Measurements from ENCODE around the gene RPS2. TPM values are rescaled to one million over a fixed set of nuclear protein-coding genes. Genes with fewer than 3 reads are reported as not detected.

RPS2 gene
- total RNA-seq, 2 experiments from 2014 or later, result 3,604 to 3,755 TPM

DNA sequence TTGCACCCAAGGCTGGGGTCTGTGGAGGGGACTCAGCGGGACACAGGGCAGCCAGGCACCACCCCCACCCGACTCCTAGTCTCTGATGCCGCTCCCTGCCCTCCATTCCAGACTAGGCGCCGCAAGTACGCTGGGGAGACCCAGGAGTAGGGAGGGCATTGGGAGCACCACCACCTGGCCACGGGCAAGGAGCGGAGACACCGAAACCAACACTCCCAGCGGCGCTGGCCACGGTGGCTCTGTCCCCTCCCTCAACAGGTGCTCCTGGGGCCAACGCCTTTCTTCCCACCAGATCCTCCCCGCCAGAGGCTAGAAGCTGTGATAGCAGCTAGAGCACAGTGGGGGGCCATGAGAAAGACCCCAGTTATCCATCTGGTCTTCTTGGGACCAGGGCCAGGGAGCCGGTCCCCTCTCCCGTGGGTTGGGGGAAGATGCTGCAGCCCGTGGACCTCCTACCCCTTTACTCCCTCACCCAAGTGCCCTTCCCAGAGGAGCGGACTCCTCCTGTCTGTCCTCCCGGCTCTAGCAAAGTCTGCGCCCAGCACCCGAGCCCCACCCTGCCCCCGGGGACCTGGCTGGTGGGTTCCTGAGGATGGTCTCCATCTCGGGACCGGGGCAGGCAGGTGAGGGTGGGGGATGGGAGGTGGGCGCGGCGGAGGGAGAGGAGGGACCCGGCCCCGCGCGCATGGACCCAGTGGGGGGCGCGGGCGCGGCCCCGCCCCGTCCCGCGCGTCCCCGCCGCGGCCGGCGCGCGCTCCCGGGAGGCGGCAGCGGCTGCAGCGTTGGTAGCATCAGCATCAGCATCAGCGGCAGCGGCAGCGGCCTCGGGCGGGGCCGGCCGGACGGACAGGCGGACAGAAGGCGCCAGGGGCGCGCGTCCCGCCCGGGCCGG is 24.8 kb upstream of the RPS2 start, which contains the start of gene SYNGR3:
Gene SYNGR3, plus strand, starts transcription at position 762 of the 892 bp plus-strand sequence. CDS start 133 bp downstream, outside the sequence.
- intact Hi-C loops (cut with DNase I, micrococcal nuclease), result loop anchor here in 1 of 2 experiments (5.0 kb wide), 1 partner anchor 47 kb away; the partner anchor contains the start of gene MSRB1
- H3K27ac ChIP-seq (ENCODE audit: low read depth in 1 of 2, low read length in 2 of 2), result no peak within 1 kb of the TSS
- ATAC-seq (ENCODE audit: poor library complexity), result no peak
- peaks cover 36% of the 10 kb centered on the region for H3K4me1 Mint-ChIP-seq (ENCODE audit: low read depth)
- peaks cover 12% of the 10 kb centered on the region for H3K36me3 ChIP-seq (ENCODE audit: insufficient read depth, low read length)
- H3K27me3 Mint-ChIP-seq, result peaks cover 26% of the 10 kb centered on the region
- ChIA-PET CTCF (interaction anchor here (1.3 kb wide), 1 partner anchor 14 kb away, joined by 5 read pairs; no protein-coding TSS in a partner anchor), POLR2A (interaction anchor here (1.3 to 5.1 kb wide), 3 partner anchors 18 to 165 kb away, joined by 4 to 27 read pairs (median 12); partner anchors contain the start of genes RPS2, TBL3 and TRAF7)
- peaks cover 0 to 18% of the 10 kb centered on the region in 2 experiments for H3K9me3 ChIP-seq (ENCODE audit: control insufficient read depth in 1 of 2, insufficient read depth in 1 of 2, low read length in 2 of 2)
- TF ChIP-seq, protein P1, sequence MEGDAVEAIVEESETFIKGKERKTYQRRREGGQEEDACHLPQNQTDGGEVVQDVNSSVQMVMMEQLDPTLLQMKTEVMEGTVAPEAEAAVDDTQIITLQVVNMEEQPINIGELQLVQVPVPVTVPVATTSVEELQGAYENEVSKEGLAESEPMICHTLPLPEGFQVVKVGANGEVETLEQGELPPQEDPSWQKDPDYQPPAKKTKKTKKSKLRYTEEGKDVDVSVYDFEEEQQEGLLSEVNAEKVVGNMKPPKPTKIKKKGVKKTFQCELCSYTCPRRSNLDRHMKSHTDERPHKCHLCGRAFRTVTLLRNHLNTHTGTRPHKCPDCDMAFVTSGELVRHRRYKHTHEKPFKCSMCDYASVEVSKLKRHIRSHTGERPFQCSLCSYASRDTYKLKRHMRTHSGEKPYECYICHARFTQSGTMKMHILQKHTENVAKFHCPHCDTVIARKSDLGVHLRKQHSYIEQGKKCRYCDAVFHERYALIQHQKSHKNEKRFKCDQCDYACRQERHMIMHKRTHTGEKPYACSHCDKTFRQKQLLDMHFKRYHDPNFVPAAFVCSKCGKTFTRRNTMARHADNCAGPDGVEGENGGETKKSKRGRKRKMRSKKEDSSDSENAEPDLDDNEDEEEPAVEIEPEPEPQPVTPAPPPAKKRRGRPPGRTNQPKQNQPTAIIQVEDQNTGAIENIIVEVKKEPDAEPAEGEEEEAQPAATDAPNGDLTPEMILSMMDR (IDR thresholded peaks at IDR 0.05), result no peak
- DNase-seq, result peak in 1 of 14 experiments; percentile 43
- H3K36me3 Mint-ChIP-seq (ENCODE audit: low read depth), result peaks cover 20% of the 10 kb centered on the region
- peaks cover 13 to 15% of the 10 kb centered on the region in 2 experiments for H3K27me3 ChIP-seq (ENCODE audit: control insufficient read depth in 1 of 2, insufficient read depth in 2 of 2, low read length in 2 of 2)
- no peaks in the 10 kb centered on the region for H3K9me3 Mint-ChIP-seq
- H3K4me1 ChIP-seq (ENCODE audit: insufficient read depth, low read length), result peaks cover 40% of the 10 kb centered on the region
- peak within 1 kb of the TSS; percentile 81 for H3K4me3 Mint-ChIP-seq
- H3K4me3 ChIP-seq (ENCODE audit: low read length), result peak within 1 kb of the TSS; percentile 55
- H3K27ac Mint-ChIP-seq, result peak within 1 kb of the TSS; percentile 79

DNA sequence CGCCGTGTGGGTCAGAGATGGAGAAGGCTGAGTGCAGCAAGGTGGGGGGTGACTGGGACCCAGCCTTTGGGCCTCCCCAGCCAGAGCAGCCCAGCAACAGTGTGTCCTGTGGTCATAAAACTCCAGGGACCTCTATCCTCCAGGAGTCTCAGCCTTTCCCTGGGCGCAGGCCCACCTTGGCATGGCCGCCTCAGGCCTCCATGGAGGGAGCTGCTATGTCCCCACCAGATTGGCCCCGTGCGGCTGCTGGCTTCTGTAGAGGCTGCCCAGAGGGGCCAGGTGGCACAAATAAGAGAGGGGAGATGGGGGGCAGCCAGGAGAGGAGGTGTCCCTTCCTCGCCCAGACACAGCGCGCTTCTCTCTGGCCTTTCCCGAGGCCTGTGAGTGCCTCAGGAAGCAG is 22.6 kb upstream of the RPS2 start:
- H3K4me1 Mint-ChIP-seq (ENCODE audit: low read depth), result peaks cover 40% of the 10 kb centered on the region
- intact Hi-C loops (cut with DNase I, micrococcal nuclease), result no loop called here
- no peaks in the 10 kb centered on the region for H3K9me3 Mint-ChIP-seq
- Histone ChIP-seq H3K27ac (ENCODE audit: low read depth in 1 of 2, low read length in 2 of 2) (no peak overlapping the region), H3K36me3 (ENCODE audit: insufficient read depth, low read length) (peaks cover 12% of the 10 kb centered on the region), H3K4me1 (ENCODE audit: insufficient read depth, low read length) (peaks cover 54% of the 10 kb centered on the region), H3K27me3 (ENCODE audit: control insufficient read depth in 1 of 2, insufficient read depth in 2 of 2, low read length in 2 of 2) (peaks cover 14 to 18% of the 10 kb centered on the region in 2 experiments), H3K9me3 (ENCODE audit: control insufficient read depth in 1 of 2, insufficient read depth in 1 of 2, low read length in 2 of 2) (peaks cover 0 to 9% of the 10 kb centered on the region in 2 experiments), H3K4me3 (ENCODE audit: low read length) (no peak overlapping the region)
- peaks cover 20% of the 10 kb centered on the region for H3K36me3 Mint-ChIP-seq (ENCODE audit: low read depth)
- no peak for ATAC-seq (ENCODE audit: poor library complexity)
- H3K27ac Mint-ChIP-seq, result no peak overlapping the region
- H3K27me3 Mint-ChIP-seq, result peaks cover 37% of the 10 kb centered on the region
- no peak for DNase-seq
- peak overlapping the region; percentile 70 for H3K4me3 Mint-ChIP-seq
- CTCF ChIA-PET, result no interaction called here
- POLR2A ChIA-PET, result interaction anchor here (2.7 kb wide), 1 partner anchor 23 kb away, joined by 12 read pairs; the partner anchor contains the start of gene RPS2
- TF ChIP-seq, protein P1 (IDR thresholded peaks at IDR 0.05), result no peak

DNA sequence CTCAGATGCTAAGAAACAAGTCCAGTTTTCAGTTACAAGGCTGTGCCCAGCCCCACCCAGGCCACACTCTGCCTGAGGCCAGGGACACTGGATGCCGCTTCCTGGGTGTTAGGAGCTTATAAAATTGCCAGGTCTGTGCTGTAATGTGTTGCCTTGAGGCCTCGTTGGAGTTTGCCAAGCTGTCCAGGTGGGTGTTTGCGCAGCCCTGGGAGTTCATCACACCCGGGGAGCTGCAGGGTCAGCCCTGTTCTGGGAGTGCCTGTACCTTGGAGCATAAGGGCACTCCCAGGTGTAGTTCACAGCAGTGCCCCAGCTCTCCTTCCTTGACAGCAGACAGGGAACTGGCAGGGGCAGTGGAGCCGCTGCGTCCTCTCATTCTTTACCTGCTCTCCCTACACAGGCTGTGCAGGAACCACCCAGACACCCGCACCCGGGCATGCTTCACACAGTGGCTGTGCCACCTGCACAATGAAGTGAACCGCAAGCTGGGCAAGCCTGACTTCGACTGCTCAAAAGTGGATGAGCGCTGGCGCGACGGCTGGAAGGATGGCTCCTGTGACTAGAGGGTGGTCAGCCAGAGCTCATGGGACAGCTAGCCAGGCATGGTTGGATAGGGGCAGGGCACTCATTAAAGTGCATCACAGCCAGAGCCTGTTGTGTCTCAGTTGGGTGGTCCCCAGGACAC is 21.0 kb upstream of the RPS2 start:
- Histone ChIP-seq H3K4me3 (ENCODE audit: low read length) (no peak overlapping the region), H3K27me3 (ENCODE audit: control insufficient read depth in 1 of 2, insufficient read depth in 2 of 2, low read length in 2 of 2) (peaks cover 27 to 29% of the 10 kb centered on the region in 2 experiments), H3K36me3 (ENCODE audit: insufficient read depth, low read length) (peaks cover 12% of the 10 kb centered on the region), H3K4me1 (ENCODE audit: insufficient read depth, low read length) (peaks cover 43% of the 10 kb centered on the region), H3K9me3 (ENCODE audit: control insufficient read depth in 1 of 2, insufficient read depth in 1 of 2, low read length in 2 of 2) (peaks cover 0 to 13% of the 10 kb centered on the region in 2 experiments), H3K27ac (ENCODE audit: low read depth in 1 of 2, low read length in 2 of 2) (no peak overlapping the region)
- Mint-ChIP-seq H3K36me3 (ENCODE audit: low read depth) (peaks cover 20% of the 10 kb centered on the region), H3K4me1 (ENCODE audit: low read depth) (peaks cover 30% of the 10 kb centered on the region), H3K27ac (peak overlapping the region; percentile 56), H3K27me3 (peaks cover 44% of the 10 kb centered on the region), H3K4me3 (peak overlapping the region; percentile 87), H3K9me3 (no peaks in the 10 kb centered on the region)
- POLR2A ChIA-PET, result interaction anchor here (1.2 to 6.8 kb wide), 6 partner anchors 10 to 170 kb away, joined by 3 to 62 read pairs (median 8); partner anchors contain the start of genes RPS2, TBL3 and TRAF7
- CTCF ChIA-PET, result no interaction called here
- TF ChIP-seq, protein P1 (IDR thresholded peaks at IDR 0.05), result no peak
- ATAC-seq (ENCODE audit: poor library complexity) (no peak), DNase-seq (no peak)
- intact Hi-C loops (cut with DNase I, micrococcal nuclease), result no loop called here
